Effector memory CD8-positive, alpha-beta T cell (primary cell): Measurements from ENCODE around the gene FADD.
A peak's percentile ranks its signal among the peaks of the same experiment; 100 is the strongest.

Source experiments
- ATAC-seq: fragments of 150-1000 bp; cut with Tn5 transposase; replicated peaks from 2 replicates; pipeline ENCODE4 v1.10.0; 2021; ENCODE audit warnings: mild to moderate bottlenecking, moderate library complexity
- DNase-seq, 3 experiments: peaks; one replicate each; pipeline ENCODE4 v3.0.0; 2021
- H3K27ac Mint-ChIP-seq, 2 donors: one replicate each; pipeline ENCODE4 v1.8.0; 2022; ENCODE audit warnings: mild to moderate bottlenecking in 2 of 2, mixed read lengths in 2 of 2, moderate library complexity in 2 of 2
- H3K27me3 Mint-ChIP-seq, 2 donors: one replicate each; pipeline ENCODE4 v1.8.0; 2022; ENCODE audit warnings: mixed read lengths in 2 of 2
- H3K36me3 Mint-ChIP-seq: one replicate; pipeline ENCODE4 v1.8.0; 2022; ENCODE audit warnings: mild to moderate bottlenecking, moderate library complexity, mixed read lengths; ENCODE audit not compliant: insufficient read depth
- H3K4me1 Mint-ChIP-seq, 2 donors: one replicate each; pipeline ENCODE4 v1.8.0; 2022; ENCODE audit warnings: low read depth in 2 of 2, mixed read lengths in 2 of 2
- H3K4me3 Mint-ChIP-seq, 2 donors: one replicate each; pipeline ENCODE4 v1.8.0; 2022; ENCODE audit warnings: mild to moderate bottlenecking in 2 of 2, mixed read lengths in 2 of 2, moderate library complexity in 2 of 2
- H3K9me3 Mint-ChIP-seq, 2 donors: one replicate each; pipeline ENCODE4 v1.8.0; 2022; ENCODE audit warnings: mixed read lengths in 2 of 2

The FADD gene

GRCh38 chr11:70169632-70170031, 33.5 kb upstream of the FADD start:
- DNase-seq: no peak
- no peak for ATAC-seq
- Mint-ChIP-seq H3K4me1 (no peaks in the 10 kb centered on the region), H3K27me3 (peaks cover 33 to 67% of the 10 kb centered on the region in 2 donors), H3K4me3 (no peak overlapping the region), H3K36me3 (no peaks in the 10 kb centered on the region), H3K9me3 (no peaks in the 10 kb centered on the region), H3K27ac (no peak overlapping the region)

GRCh38 chr11:70170596-70171210, 32.4 kb upstream of the FADD start:
- no peaks in the 10 kb centered on the region for H3K36me3 Mint-ChIP-seq
- no peaks in the 10 kb centered on the region for H3K4me1 Mint-ChIP-seq
- H3K4me3 Mint-ChIP-seq: no peak overlapping the region
- H3K9me3 Mint-ChIP-seq: no peaks in the 10 kb centered on the region
- DNase-seq (no peak), ATAC-seq (no peak)
- H3K27ac Mint-ChIP-seq: no peak overlapping the region
- H3K27me3 Mint-ChIP-seq: peaks cover 33 to 59% of the 10 kb centered on the region in 2 donors

GRCh38 chr11:70173018-70173417, 30.1 kb upstream of the FADD start:
- DNase-seq (no peak), ATAC-seq (no peak)
- H3K27me3 Mint-ChIP-seq: peaks cover 18 to 43% of the 10 kb centered on the region in 2 donors
- no peaks in the 10 kb centered on the region for H3K4me1 Mint-ChIP-seq
- H3K36me3 Mint-ChIP-seq: no peaks in the 10 kb centered on the region
- H3K9me3 Mint-ChIP-seq: no peaks in the 10 kb centered on the region
- no peak overlapping the region for H3K27ac Mint-ChIP-seq
- no peak overlapping the region for H3K4me3 Mint-ChIP-seq

- no peak overlapping the region for H3K27ac Mint-ChIP-seq
- no peaks in the 10 kb centered on the region for H3K9me3 Mint-ChIP-seq
- H3K36me3 Mint-ChIP-seq: no peaks in the 10 kb centered on the region
- no peak for DNase-seq
- H3K4me3 Mint-ChIP-seq: no peak overlapping the region
- H3K4me1 Mint-ChIP-seq: no peaks in the 10 kb centered on the region
- peaks cover 9 to 28% of the 10 kb centered on the region in 2 donors for H3K27me3 Mint-ChIP-seq
- ATAC-seq: no peak
These were observed 28.4 kb upstream of the FADD start for GRCh38 chr11:70174547-70175235.

GRCh38 chr11:70175236-70175698, 27.8 kb upstream of the FADD start:
- Mint-ChIP-seq H3K36me3 (no peaks in the 10 kb centered on the region), H3K27me3 (peaks cover 3 to 28% of the 10 kb centered on the region in 2 donors), H3K4me1 (no peaks in the 10 kb centered on the region), H3K27ac (no peak overlapping the region), H3K4me3 (no peak overlapping the region), H3K9me3 (no peaks in the 10 kb centered on the region)
- DNase-seq: no peak
- no peak for ATAC-seq

GRCh38 chr11:70176940-70177689, 26.0 kb upstream of the FADD start:
- no peaks in the 10 kb centered on the region for H3K9me3 Mint-ChIP-seq
- H3K4me1 Mint-ChIP-seq: no peaks in the 10 kb centered on the region
- no peaks in the 10 kb centered on the region for H3K36me3 Mint-ChIP-seq
- H3K27ac Mint-ChIP-seq: no peak overlapping the region
- ATAC-seq (peak; percentile 70), DNase-seq (peak; percentile 45 to 49 (median 47))
- peaks cover 7 to 27% of the 10 kb centered on the region in 2 donors for H3K27me3 Mint-ChIP-seq
- no peak overlapping the region for H3K4me3 Mint-ChIP-seq

GRCh38 chr11:70180906-70181305, 22.2 kb upstream of the FADD start:
- Mint-ChIP-seq H3K4me1 (no peaks in the 10 kb centered on the region), H3K9me3 (no peaks in the 10 kb centered on the region), H3K4me3 (no peak overlapping the region), H3K27me3 (peaks cover 18 to 47% of the 10 kb centered on the region in 2 donors), H3K27ac (no peak overlapping the region), H3K36me3 (no peaks in the 10 kb centered on the region)
- DNase-seq: no peak
- ATAC-seq: no peak

- Mint-ChIP-seq H3K27ac (no peak overlapping the region), H3K27me3 (peaks cover 22 to 59% of the 10 kb centered on the region in 2 donors), H3K36me3 (no peaks in the 10 kb centered on the region), H3K4me3 (no peak overlapping the region), H3K4me1 (no peaks in the 10 kb centered on the region), H3K9me3 (no peaks in the 10 kb centered on the region)
- ATAC-seq (no peak), DNase-seq (no peak)
These were observed 20.8 kb upstream of the FADD start for GRCh38 chr11:70182266-70182665.

GRCh38 chr11:70183032-70183431, 20.1 kb upstream of the FADD start:
- no peak for DNase-seq
- H3K4me3 Mint-ChIP-seq: no peak overlapping the region
- no peak overlapping the region for H3K27ac Mint-ChIP-seq
- peaks cover 25 to 64% of the 10 kb centered on the region in 2 donors for H3K27me3 Mint-ChIP-seq
- no peaks in the 10 kb centered on the region for H3K36me3 Mint-ChIP-seq
- H3K4me1 Mint-ChIP-seq: no peaks in the 10 kb centered on the region
- H3K9me3 Mint-ChIP-seq: no peaks in the 10 kb centered on the region
- ATAC-seq: no peak

GRCh38 chr11:70183483-70184176, 19.5 kb upstream of the FADD start:
- H3K4me3 Mint-ChIP-seq: no peak overlapping the region
- DNase-seq (no peak), ATAC-seq (no peak)
- no peak overlapping the region for H3K27ac Mint-ChIP-seq
- no peaks in the 10 kb centered on the region for H3K4me1 Mint-ChIP-seq
- H3K36me3 Mint-ChIP-seq: no peaks in the 10 kb centered on the region
- H3K27me3 Mint-ChIP-seq: peaks cover 25 to 64% of the 10 kb centered on the region in 2 donors
- no peaks in the 10 kb centered on the region for H3K9me3 Mint-ChIP-seq

GRCh38 chr11:70184396-70184795, 18.7 kb upstream of the FADD start:
- Mint-ChIP-seq H3K9me3 (no peaks in the 10 kb centered on the region), H3K4me1 (no peaks in the 10 kb centered on the region), H3K27me3 (peaks cover 25 to 65% of the 10 kb centered on the region in 2 donors), H3K36me3 (no peaks in the 10 kb centered on the region), H3K4me3 (no peak overlapping the region), H3K27ac (no peak overlapping the region)
- DNase-seq: no peak
- no peak for ATAC-seq

GRCh38 chr11:70185348-70186055, 17.6 kb upstream of the FADD start:
- no peak for ATAC-seq
- Mint-ChIP-seq H3K27me3 (peaks cover 25 to 68% of the 10 kb centered on the region in 2 donors), H3K9me3 (no peaks in the 10 kb centered on the region), H3K27ac (no peak overlapping the region), H3K36me3 (no peaks in the 10 kb centered on the region), H3K4me1 (no peaks in the 10 kb centered on the region), H3K4me3 (no peak overlapping the region)
- no peak for DNase-seq

GRCh38 chr11:70186420-70186819, 16.7 kb upstream of the FADD start:
- no peak overlapping the region for H3K27ac Mint-ChIP-seq
- DNase-seq (no peak), ATAC-seq (no peak)
- peaks cover 0 to 2% of the 10 kb centered on the region in 2 donors for H3K4me1 Mint-ChIP-seq
- H3K4me3 Mint-ChIP-seq: no peak overlapping the region
- H3K9me3 Mint-ChIP-seq: no peaks in the 10 kb centered on the region
- no peaks in the 10 kb centered on the region for H3K36me3 Mint-ChIP-seq
- peaks cover 22 to 59% of the 10 kb centered on the region in 2 donors for H3K27me3 Mint-ChIP-seq
